ENCODE data around the gene HECTD4.
A peak's percentile ranks its signal among the peaks of the same experiment; 100 is the strongest.

HECTD4 gene

DNA sequence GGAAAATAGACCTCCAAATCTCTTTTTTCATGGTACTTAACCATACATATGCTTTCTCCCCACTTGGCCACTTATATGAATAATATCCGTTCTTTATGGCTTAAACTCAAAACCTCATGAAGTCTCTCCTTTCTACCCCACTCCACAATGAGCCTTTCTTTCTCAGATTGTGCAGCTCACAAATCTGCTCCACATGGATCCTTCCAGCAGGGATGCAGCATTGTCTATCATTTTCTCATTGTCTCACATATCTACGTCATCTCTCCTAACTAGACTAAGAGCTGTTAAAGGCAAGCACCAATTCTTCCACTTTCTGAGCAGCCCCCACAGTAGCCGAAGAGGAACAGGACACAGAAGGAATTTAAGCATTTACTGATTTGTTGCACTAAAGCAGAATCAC, 106.4 kb downstream of the HECTD4 start:
- DNase-seq (ENCODE audit: extremely low read depth, low read depth), result no peak
- TF ChIP-seq, protein P1, sequence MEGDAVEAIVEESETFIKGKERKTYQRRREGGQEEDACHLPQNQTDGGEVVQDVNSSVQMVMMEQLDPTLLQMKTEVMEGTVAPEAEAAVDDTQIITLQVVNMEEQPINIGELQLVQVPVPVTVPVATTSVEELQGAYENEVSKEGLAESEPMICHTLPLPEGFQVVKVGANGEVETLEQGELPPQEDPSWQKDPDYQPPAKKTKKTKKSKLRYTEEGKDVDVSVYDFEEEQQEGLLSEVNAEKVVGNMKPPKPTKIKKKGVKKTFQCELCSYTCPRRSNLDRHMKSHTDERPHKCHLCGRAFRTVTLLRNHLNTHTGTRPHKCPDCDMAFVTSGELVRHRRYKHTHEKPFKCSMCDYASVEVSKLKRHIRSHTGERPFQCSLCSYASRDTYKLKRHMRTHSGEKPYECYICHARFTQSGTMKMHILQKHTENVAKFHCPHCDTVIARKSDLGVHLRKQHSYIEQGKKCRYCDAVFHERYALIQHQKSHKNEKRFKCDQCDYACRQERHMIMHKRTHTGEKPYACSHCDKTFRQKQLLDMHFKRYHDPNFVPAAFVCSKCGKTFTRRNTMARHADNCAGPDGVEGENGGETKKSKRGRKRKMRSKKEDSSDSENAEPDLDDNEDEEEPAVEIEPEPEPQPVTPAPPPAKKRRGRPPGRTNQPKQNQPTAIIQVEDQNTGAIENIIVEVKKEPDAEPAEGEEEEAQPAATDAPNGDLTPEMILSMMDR (IDR thresholded peaks at IDR 0.05; ENCODE audit: low read depth, low read length, missing control alignments), result no peak
- no peak overlapping the region for H3K4me3 ChIP-seq (replicated peaks; ENCODE audit: low read depth, low read length)

DNA sequence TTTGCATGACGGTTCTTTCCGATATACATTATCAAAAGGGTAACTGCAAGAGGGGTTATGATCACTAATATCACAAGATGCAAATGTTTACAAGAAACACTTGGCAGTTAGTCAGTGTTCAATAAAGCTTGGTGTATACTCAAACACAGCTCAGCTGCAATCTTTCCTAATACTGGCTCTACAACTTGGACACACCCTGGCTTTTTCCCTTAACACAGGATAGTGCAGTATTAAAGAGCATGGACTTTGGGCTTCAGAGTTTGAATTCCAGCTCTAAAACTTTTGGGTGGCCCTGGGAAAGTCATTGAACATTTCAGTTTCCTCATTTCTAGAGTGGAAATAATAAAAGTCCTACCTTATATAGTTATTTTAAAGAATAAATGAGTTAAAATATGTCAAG, 107.0 kb downstream of the HECTD4 start:
- H3K4me3 ChIP-seq (replicated peaks; ENCODE audit: low read depth, low read length), result no peak overlapping the region
- no peak for DNase-seq (ENCODE audit: extremely low read depth, low read depth)
- TF ChIP-seq, protein P1 (IDR thresholded peaks at IDR 0.05; ENCODE audit: low read depth, low read length, missing control alignments), result no peak

DNA sequence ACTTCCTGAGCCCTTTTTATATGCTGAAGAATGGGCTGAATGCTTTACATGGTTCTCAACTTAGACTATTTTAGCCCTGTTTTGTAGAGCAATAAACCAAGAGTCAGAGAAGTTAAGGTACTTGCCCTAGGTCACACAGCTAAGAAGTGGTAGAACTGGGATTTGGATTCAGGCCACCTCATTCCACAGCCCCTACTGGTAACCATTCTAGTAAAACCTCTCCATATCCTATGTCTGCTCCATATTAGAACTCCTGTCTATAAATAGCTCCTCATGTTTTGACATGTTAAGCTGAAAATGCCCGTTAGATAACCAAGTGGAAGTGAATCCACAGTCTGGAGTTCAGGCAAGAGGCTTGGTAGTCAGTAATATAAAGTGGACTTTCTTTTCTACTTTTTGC, 111.6 kb downstream of the HECTD4 start:
- no peak for DNase-seq (ENCODE audit: extremely low read depth, low read depth)
- H3K4me3 ChIP-seq (replicated peaks; ENCODE audit: low read depth, low read length), result no peak overlapping the region
- TF ChIP-seq, protein P1 (IDR thresholded peaks at IDR 0.05; ENCODE audit: low read depth, low read length, missing control alignments), result no peak

DNA sequence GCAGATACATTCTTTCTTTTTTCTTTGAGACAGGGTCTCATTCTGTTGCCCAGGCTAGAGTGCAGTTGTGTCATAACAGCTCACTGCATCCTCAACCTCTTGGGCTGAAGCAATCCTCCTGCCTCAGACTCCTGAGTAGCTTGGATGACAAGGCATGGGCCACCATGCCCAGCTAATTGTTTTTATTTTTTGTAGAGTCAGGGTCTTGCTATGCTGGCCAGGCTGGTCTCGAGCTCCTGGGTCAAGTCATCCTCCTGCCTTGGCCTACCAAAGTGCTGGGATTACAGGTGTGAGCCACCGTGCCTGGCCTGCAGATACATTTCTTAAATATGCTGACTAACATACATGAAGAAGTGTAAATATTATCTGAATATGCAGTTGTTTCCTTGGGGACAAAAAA, 115.8 kb downstream of the HECTD4 start:
- TF ChIP-seq, protein P1 (IDR thresholded peaks at IDR 0.05; ENCODE audit: low read depth, low read length, missing control alignments), result no peak
- DNase-seq (ENCODE audit: extremely low read depth, low read depth), result no peak

DNA sequence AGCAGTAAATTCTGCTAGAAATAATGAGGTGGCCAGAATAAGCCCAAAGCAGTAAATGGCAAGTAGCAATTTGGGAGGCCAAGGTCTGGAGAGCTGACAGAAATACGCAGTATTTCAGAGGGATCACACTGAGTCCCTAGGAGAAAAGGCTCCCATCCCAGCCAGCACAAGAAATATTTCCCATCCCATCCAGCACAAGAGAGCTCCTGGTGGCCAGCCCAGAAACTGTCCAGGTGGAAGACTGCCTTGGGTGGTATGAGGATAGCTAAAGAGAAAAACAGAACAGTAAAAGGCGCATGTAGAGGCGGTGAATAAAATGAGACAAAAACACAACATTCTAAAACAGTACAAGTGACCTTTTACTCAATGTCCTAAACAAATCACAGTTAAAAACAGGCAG, 120.7 kb downstream of the HECTD4 start:
- no peak overlapping the region for H3K4me3 ChIP-seq (replicated peaks; ENCODE audit: low read depth, low read length)
- TF ChIP-seq, protein P1 (IDR thresholded peaks at IDR 0.05; ENCODE audit: low read depth, low read length, missing control alignments), result peak; percentile 30
- no peak for DNase-seq (ENCODE audit: extremely low read depth, low read depth)

More for the DNA sequence above, 115.8 kb downstream of the HECTD4 start:
- H3K4me3 ChIP-seq (replicated peaks; ENCODE audit: low read depth, low read length), result no peak overlapping the region

DNA sequence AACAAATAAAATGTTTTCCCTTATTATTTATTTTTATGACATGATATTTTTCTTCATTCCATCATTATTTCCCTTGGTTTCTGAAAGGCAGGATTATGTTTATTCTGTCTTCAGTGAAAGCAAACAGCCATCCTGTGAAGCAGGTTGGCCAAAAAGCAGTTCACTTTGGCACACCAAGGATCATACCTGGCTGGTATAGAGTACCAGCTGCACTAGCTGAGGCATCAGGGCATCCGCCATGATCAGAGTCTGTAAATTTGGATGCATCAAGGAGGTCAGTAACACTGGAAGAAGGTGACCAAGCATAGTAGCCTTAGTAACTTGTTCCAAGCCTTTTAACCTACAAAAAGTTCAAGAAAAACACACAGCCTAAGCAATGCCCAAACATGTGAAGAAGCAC, 123.3 kb downstream of the HECTD4 start:
- H3K4me3 ChIP-seq (replicated peaks; ENCODE audit: low read depth, low read length), result no peak overlapping the region
- DNase-seq (ENCODE audit: extremely low read depth, low read depth), result no peak
- TF ChIP-seq, protein P1 (IDR thresholded peaks at IDR 0.05; ENCODE audit: low read depth, low read length, missing control alignments), result no peak

DNA sequence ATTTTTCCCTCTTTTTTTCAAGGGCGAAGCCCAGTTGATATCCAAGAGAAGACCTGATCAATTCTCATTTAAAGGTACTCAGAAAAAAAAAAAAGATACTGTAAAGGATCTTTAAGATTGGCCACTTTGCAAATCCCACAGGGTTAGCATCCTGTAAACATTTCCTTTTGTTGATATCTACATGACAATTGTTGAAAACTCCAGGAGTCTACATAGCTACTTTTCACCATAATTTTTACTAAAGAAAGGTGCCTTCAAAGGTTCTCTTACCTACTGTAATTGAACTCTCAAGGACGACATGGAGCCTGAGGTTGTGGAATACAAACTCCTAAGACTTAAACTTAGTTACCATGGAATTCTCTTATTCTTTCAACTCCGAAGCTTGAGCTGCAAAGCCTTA, 125.5 kb downstream of the HECTD4 start:
- TF ChIP-seq, protein P1 (IDR thresholded peaks at IDR 0.05; ENCODE audit: low read depth, low read length, missing control alignments), result no peak
- DNase-seq (ENCODE audit: extremely low read depth, low read depth), result no peak
- no peak overlapping the region for H3K4me3 ChIP-seq (replicated peaks; ENCODE audit: low read depth, low read length)

All from HFF-Myc (cell line).